Left lung (tissue), 10 donors: ENCODE data around the gene LYRM7. TPM values are rescaled to one million over a fixed set of nuclear protein-coding genes. Genes with fewer than 3 reads are reported as not detected.
"Not testable (repeated sequence)": the region's sequence is repeated elsewhere in the genome, so short reads cannot be mapped to it uniquely, and the experiment has no call there.

Experiments used
- ATAC-seq: fragments of 200-7000 bp; cut with Tn5 transposase; one replicate; pipeline ENCODE4 v1.9.1; 2020; ENCODE audit warnings: moderate library complexity
- DNase-seq, 4 donors: peaks; one replicate each; pipeline ENCODE4 v3.0.0-alpha.2; 2013 to 2020
- H3K27ac ChIP-seq, 2 donors: fragments of 200-600 bp; sonication (generic) in 1 of 2; one replicate each; pipeline versions ENCODE4 v1.5.0 to v1.8.0; 2020 to 2021
- H3K27me3 ChIP-seq, 2 donors: fragments of 200-600 bp; sonication (generic) in 1 of 2; one replicate each; pipeline versions ENCODE4 v1.5.0 to v1.8.0; 2020 to 2021
- H3K36me3 ChIP-seq, 2 donors: fragments of 200-600 bp; sonication (generic) in 1 of 2; one replicate each; pipeline versions ENCODE4 v1.5.0 to v1.8.0; 2020 to 2021
- H3K4me1 ChIP-seq, 2 donors: fragments of 200-600 bp; one replicate each; pipeline ENCODE4 v1.8.0; 2021
- H3K4me3 ChIP-seq, 2 donors: fragments of 200-600 bp; sonication (generic) in 1 of 2; one replicate each; pipeline versions ENCODE4 v1.5.0 to v1.8.0; 2020 to 2021; ENCODE audit warnings: mild to moderate bottlenecking in 1 of 2
- H3K9me3 ChIP-seq, 2 donors: fragments of 200-600 bp; sonication (generic) in 1 of 2; one replicate each; pipeline versions ENCODE4 v1.5.0 to v1.8.0; 2020 to 2021
- CTCF ChIP-seq, 2 donors: fragments of 200-600 bp; sonication (generic) in 1 of 2; IDR thresholded peaks; one replicate each; pipeline versions ENCODE4 v1.5.0 to v1.8.0; 2021; ENCODE audit warnings: antibody characterized with exemption in 2 of 2
- intact Hi-C, 2 donors: fragments of 100-400 bp; cut with DNase I; formaldehyde crosslinking; loops; one replicate each; pipeline versions ENCODE4 v1.11.2 to v1.14.2; 2022
- polyA plus RNA-seq, 6 donors: library from polyadenylated mRNA; unstranded; fragments of 120-200 nt; gene quantifications; one replicate each; pipeline ENCODE4 v1.2.1, GENCODE V29; 2013; ENCODE audit not compliant: insufficient read length in 6 of 6
- total RNA-seq, 2 donors: library from RNA; stranded (reverse); fragmentation: NEBNext Ultra II Directional; extraction: Animal tissue kit (Norgen Biotek cat#: 25700); gene quantifications; one replicate each; pipeline ENCODE4 v1.2.1, GENCODE V29; 2021
- donor health status: DM: no; HTN: yes; CAD: no.
- donor health status: DM: no; HTN: no; CAD: no.

LYRM7 gene
- total and polyA plus RNA-seq, 8 donors: 6.7 to 17.5 (median 13.3) TPM

- Histone ChIP-seq H3K9me3 (no peaks in the 10 kb centered on the region), H3K27me3 (no peaks in the 10 kb centered on the region), H3K27ac (no peak overlapping the region), H3K4me3 (no peak overlapping the region), H3K36me3 (peaks cover 0 to 6% of the 10 kb centered on the region in 2 donors), H3K4me1 (no peaks in the 10 kb centered on the region)
- no peak for TF ChIP-seq CTCF (IDR thresholded peaks at IDR 0.05)
- ATAC-seq: no peak
- intact Hi-C loops: no loop called here
- DNase-seq: no peak
These were observed 22.4 kb downstream of the LYRM7 start for GRCh38 chr5:131193106-131193505.

GRCh38 chr5:131193897-131194296 lies 23.2 kb downstream of the LYRM7 start:
- H3K27me3 ChIP-seq: not testable (repeated sequence)

GRCh38 chr5:131194725-131195124 lies 24.0 kb downstream of the LYRM7 start:
- H3K27me3 ChIP-seq: no peaks in the 10 kb centered on the region
- no peak for ATAC-seq

More at GRCh38 chr5:131193897-131194296, 23.2 kb downstream of the LYRM7 start:
- H3K27ac ChIP-seq, H3K4me3 ChIP-seq, DNase-seq, intact Hi-C loops, H3K4me1 ChIP-seq, H3K36me3 ChIP-seq, H3K9me3 ChIP-seq, ATAC-seq: not testable (repeated sequence)

GRCh38 chr5:131195696-131196095 lies 25.0 kb downstream of the LYRM7 start:
- no peak overlapping the region for H3K4me3 ChIP-seq

More at GRCh38 chr5:131194725-131195124, 24.0 kb downstream of the LYRM7 start:
- DNase-seq: no peak
- Histone ChIP-seq H3K36me3 (no peaks in the 10 kb centered on the region), H3K27ac (no peak overlapping the region), H3K4me3 (no peak overlapping the region), H3K9me3 (no peaks in the 10 kb centered on the region), H3K4me1 (no peaks in the 10 kb centered on the region)
- no peak for TF ChIP-seq CTCF (IDR thresholded peaks at IDR 0.05)
- intact Hi-C loops: no loop called here

GRCh38 chr5:131196331-131196730 lies 25.6 kb downstream of the LYRM7 start:
- no peak for ATAC-seq
- no peak for DNase-seq
- no peaks in the 10 kb centered on the region for H3K9me3 ChIP-seq
- no peaks in the 10 kb centered on the region for H3K27me3 ChIP-seq
- no peak overlapping the region for H3K4me3 ChIP-seq
- no peak overlapping the region for H3K27ac ChIP-seq
- H3K4me1 ChIP-seq: no peaks in the 10 kb centered on the region
- H3K36me3 ChIP-seq: peaks cover 0 to 4% of the 10 kb centered on the region in 2 donors
- intact Hi-C loops: no loop called here
- TF ChIP-seq CTCF (IDR thresholded peaks at IDR 0.05): no peak

More at GRCh38 chr5:131195696-131196095, 25.0 kb downstream of the LYRM7 start:
- H3K9me3 ChIP-seq: no peaks in the 10 kb centered on the region
- ATAC-seq (no peak), DNase-seq (no peak)
- H3K36me3 ChIP-seq: peaks cover 0 to 4% of the 10 kb centered on the region in 2 donors
- TF ChIP-seq CTCF (IDR thresholded peaks at IDR 0.05): no peak
- no peaks in the 10 kb centered on the region for H3K27me3 ChIP-seq
- H3K4me1 ChIP-seq: no peaks in the 10 kb centered on the region
- no peak overlapping the region for H3K27ac ChIP-seq
- intact Hi-C loops: no loop called here

- peaks cover 0 to 4% of the 10 kb centered on the region in 2 donors for H3K36me3 ChIP-seq
- no peaks in the 10 kb centered on the region for H3K27me3 ChIP-seq
- no peak overlapping the region for H3K4me3 ChIP-seq
- DNase-seq (no peak), ATAC-seq (no peak)
- H3K9me3 ChIP-seq: no peaks in the 10 kb centered on the region
- intact Hi-C loops: no loop called here
- H3K27ac ChIP-seq: no peak overlapping the region
- TF ChIP-seq CTCF (IDR thresholded peaks at IDR 0.05): no peak
- H3K4me1 ChIP-seq: no peaks in the 10 kb centered on the region
These were observed 27.9 kb downstream of the LYRM7 start for GRCh38 chr5:131198625-131199024.
